CD4-positive, alpha-beta T cell treated with Interleukin-4 for 1 hour (primary cell): ENCODE results near the gene TRIM44.

Experiments used
- DNase-seq, 2 donors: peaks; one replicate each; pipeline ENCODE4 v3.0.0-alpha.2; 2020 to 2022

Gene TRIM44

DNA sequence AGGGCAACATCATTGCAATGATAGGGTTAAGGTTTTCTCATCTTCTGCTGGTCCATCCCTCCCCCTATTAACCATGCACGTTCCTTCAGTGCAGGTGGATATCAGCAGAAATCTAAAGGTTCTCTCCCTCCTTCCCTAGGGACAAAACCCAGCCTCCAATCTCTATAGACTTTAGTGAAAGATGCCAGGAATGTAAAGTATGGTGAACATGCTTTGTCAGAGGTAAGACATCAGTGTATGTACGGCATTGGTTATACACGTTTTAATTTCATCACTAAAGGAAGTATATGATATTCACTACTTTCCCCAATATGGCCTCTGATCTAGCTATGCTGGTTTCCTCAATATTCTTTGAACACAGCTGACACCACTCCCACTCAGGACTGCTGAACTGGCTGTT is 200.1 kb downstream of the TRIM44 start:
- DNase-seq = no peak

DNA sequence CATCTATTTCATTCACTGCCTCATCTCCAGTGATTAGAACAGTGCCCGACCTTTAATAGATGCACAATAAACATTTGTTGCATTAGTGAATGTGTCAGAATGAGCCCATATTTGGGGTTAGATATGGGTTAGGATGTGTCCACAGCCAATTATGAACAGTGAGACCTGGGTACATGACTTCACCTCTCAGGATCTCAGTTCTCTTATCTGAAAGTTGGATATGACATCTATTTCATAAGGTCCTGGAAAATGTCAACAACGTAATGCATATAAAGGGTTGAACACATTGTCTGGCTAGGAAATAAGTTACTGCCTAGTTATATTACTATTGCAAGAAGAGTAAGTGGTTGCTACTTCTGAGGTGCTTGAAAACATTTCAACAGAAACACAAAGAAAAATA is 201.6 kb downstream of the TRIM44 start:
- DNase-seq = no peak

DNA sequence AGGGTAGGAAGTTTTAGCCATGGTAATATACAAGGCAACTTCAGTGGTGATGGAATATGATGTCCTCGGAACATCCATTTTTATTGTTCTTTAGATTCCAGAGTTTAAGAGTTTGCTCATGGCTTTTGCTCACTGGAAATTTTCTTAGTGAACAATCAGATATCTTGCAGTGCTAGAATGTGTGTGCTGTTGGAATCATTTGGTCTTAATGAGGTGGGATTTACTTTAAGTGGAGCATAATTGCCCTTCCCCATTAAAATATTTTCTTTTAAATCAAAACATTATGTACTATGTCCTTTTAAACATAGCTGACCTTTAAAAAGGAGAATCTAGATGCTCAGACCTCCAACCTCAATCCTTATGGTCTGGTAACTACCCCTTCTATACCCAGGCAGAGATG is 204.0 kb downstream of the TRIM44 start:
- no peak for DNase-seq
